Ovary (tissue), 9 donors: ENCODE results near the gene STN1. TPM values are rescaled to one million over a fixed set of nuclear protein-coding genes. Genes with fewer than 3 reads are reported as not detected.
A peak's percentile ranks its signal among the peaks of the same experiment; 100 is the strongest.

ENCODE experiments used
- DNase-seq, 5 donors: peaks; one replicate each; pipeline ENCODE4 v3.0.0-alpha.2; 2019 to 2020
- H3K27ac ChIP-seq, 2 donors: fragments of 200-600 bp; one replicate each; pipeline versions ENCODE4 v1.5.1 to v1.8.0; 2019 to 2022
- H3K27me3 ChIP-seq: fragments of 200-600 bp; one replicate; pipeline ENCODE4 v1.8.0; 2022
- H3K36me3 ChIP-seq: fragments of 200-600 bp; sonication (generic); one replicate; pipeline ENCODE4 v1.5.1; 2019
- H3K4me1 ChIP-seq: one replicate; pipeline ENCODE4 v1.8.1; 2013; ENCODE audit warnings: mild to moderate bottlenecking, moderate library complexity; ENCODE audit not compliant: insufficient read depth
- H3K4me3 ChIP-seq: fragments of 200-600 bp; sonication (generic); one replicate; pipeline ENCODE4 v1.5.1; 2017
- H3K9me3 ChIP-seq, 2 donors: fragments of 200-600 bp in 1 of 2; sonication (generic) in 1 of 2; one replicate each; pipeline versions ENCODE4 v1.5.1 to v1.8.1; 2013 to 2019; ENCODE audit warnings: mild to moderate bottlenecking in 1 of 2, moderate library complexity in 1 of 2
- CTCF ChIP-seq, 3 donors: fragments of 450-650 bp in 2 of 3; fragments of 200-600 bp in 1 of 3; IDR thresholded peaks; one replicate each; pipeline versions ENCODE4 v1.5.1 to v1.8.0; 2016 to 2022; ENCODE audit warnings: antibody characterized with exemption in 3 of 3, mild to moderate bottlenecking in 1 of 3
- EP300 ChIP-seq: sonication (generic); formaldehyde crosslinking; IDR thresholded peaks from one replicate; pipeline ENCODE4 v1.6.1; 2017; ENCODE audit warnings: antibody characterized with exemption
- POLR2A ChIP-seq: fragments of 450-650 bp; IDR thresholded peaks from one replicate; pipeline ENCODE4 v1.6.1; 2017; ENCODE audit warnings: antibody characterized with exemption, mild to moderate bottlenecking, moderate library complexity
- WGBS, 3 donors: extraction: QIAGEN DNeasy Blood & Tissue Kit in 1 of 3; methylation state at CpG; one replicate each; pipeline versions ENCODE4 v1.1.5 to v1.1.7; 2013 to 2017; 5-methylcytosine and 5-hydroxymethylcytosine counted together
- intact Hi-C, 4 donors: fragments of 100-400 bp; cut with DNase I; formaldehyde crosslinking; loops; one replicate each; pipeline versions ENCODE4 v1.11.0 to v1.15.1; 2022 to 2023
- polyA plus RNA-seq, 2 donors: library from polyadenylated mRNA; stranded (reverse); fragments of 200-250 nt in 1 of 2; fragments of 350-450 nt in 1 of 2; fragmentation: Illumina TruSeq in 1 of 2; extraction: RNeasy Lipid Tissue Mini Kit (QIAGEN cat#74804) in 1 of 2; gene quantifications; one replicate each; pipeline ENCODE4 v1.2.3, GENCODE V29; 2013 to 2014
- total RNA-seq, 7 donors: library from RNA; depleted of rRNA in 2 of 7; stranded (reverse); fragments of >200 nt in 2 of 7; fragmentation: NEBNext Ultra II Directional in 3 of 7; extraction: Animal tissue kit (Norgen Biotek cat#: 25700) in 3 of 7; gene quantifications; one replicate each; pipeline versions ENCODE4 v1.1.0 to v1.2.4, GENCODE V29; 2016 to 2023
- donor health status: DM: no; HTN: no; CAD: no; lungs with moderate emphysema.
- donor health status: DM: no; HTN: no; CAD: no.
- donor health status: Bipolar disorder and iron deficiency.
- donor health status: DM: yes; HTN: yes; CAD: no.
- donor health status: DM: no; HTN: no; CAD: no.
- donor health status: DM: yes; HTN: yes; CAD: no.

STN1 gene
- total and polyA plus RNA-seq, 9 donors: 13.4 to 28.2 (median 18.4) TPM

- Histone ChIP-seq H3K4me3 (no peak overlapping the region), H3K9me3 (no peaks in the 10 kb centered on the region), H3K27me3 (no peaks in the 10 kb centered on the region), H3K36me3 (no peaks in the 10 kb centered on the region), H3K4me1 (peaks cover 16% of the 10 kb centered on the region), H3K27ac (peak overlapping the region; percentile 40 to 67)
- intact Hi-C loops: no loop called here
- 11 to 17% (median 16%) methylated on average over 4 of the region's 4 CpGs for WGBS, 3 donors
- no peak for TF ChIP-seq EP300
- no peak for TF ChIP-seq CTCF (IDR thresholded peaks at IDR 0.05)
- no peak for TF ChIP-seq POLR2A
- no peak for DNase-seq
Observed at GRCh38 chr10:103894441-103894864, 23.5 kb downstream of the STN1 start.

- Histone ChIP-seq H3K36me3 (no peaks in the 10 kb centered on the region), H3K4me3 (no peak overlapping the region), H3K4me1 (peaks cover 16% of the 10 kb centered on the region), H3K9me3 (no peaks in the 10 kb centered on the region), H3K27ac (peak overlapping the region; percentile 40 to 67), H3K27me3 (no peaks in the 10 kb centered on the region)
- no peak for DNase-seq
- intact Hi-C loops: no loop called here
- 30 to 41% (median 32%) methylated on average over 2 of the region's 2 CpGs for WGBS, 3 donors
- TF ChIP-seq POLR2A: no peak
- no peak for TF ChIP-seq CTCF (IDR thresholded peaks at IDR 0.05)
- TF ChIP-seq EP300: no peak
Observed at GRCh38 chr10:103893817-103894216, 24.2 kb downstream of the STN1 start.

GRCh38 chr10:103892181-103892580 is 25.8 kb downstream of the STN1 start:
- no peak for DNase-seq
- 95 to 98% (median 97%) methylated on average over 3 of the region's 3 CpGs for WGBS, 3 donors
- no peak for TF ChIP-seq EP300
- TF ChIP-seq CTCF (IDR thresholded peaks at IDR 0.05): no peak
- TF ChIP-seq POLR2A: no peak
- no peaks in the 10 kb centered on the region for H3K36me3 ChIP-seq
- H3K4me1 ChIP-seq: peaks cover 16% of the 10 kb centered on the region
- H3K4me3 ChIP-seq: no peak overlapping the region
- no peaks in the 10 kb centered on the region for H3K9me3 ChIP-seq
- no peak overlapping the region for H3K27ac ChIP-seq
- H3K27me3 ChIP-seq: no peaks in the 10 kb centered on the region
- intact Hi-C loops: no loop called here

- Histone ChIP-seq H3K27me3 (no peaks in the 10 kb centered on the region), H3K4me1 (peaks cover 11% of the 10 kb centered on the region), H3K9me3 (no peaks in the 10 kb centered on the region), H3K27ac (no peak overlapping the region), H3K36me3 (no peaks in the 10 kb centered on the region), H3K4me3 (no peak overlapping the region)
- WGBS, 3 donors: 84 to 97% (median 85%) methylated on average over 2 of the region's 2 CpGs
- no peak for DNase-seq
- intact Hi-C loops: no loop called here
- TF ChIP-seq POLR2A (no peak), CTCF (IDR thresholded peaks at IDR 0.05) (no peak), EP300 (no peak)
Observed at GRCh38 chr10:103890688-103891087, 27.3 kb downstream of the STN1 start.
